Activated CD4-positive, alpha-beta T cell treated with anti-CD3 and anti-CD28 coated beads, Interleukin-2, amount 10 ng/mL, durations not matched to agents 7 days and 5 days (primary cell): ENCODE measurements around the gene NRAS. TPM values are rescaled to one million over a fixed set of nuclear protein-coding genes. Genes with fewer than 3 reads are reported as not detected.

Experiments used
- CTCF ChIA-PET: fragments of 350-600 bp; sonication (Branson Sonifier 250); formaldehyde crosslinking; loops from one replicate; lab custom pipeline; 2021; ENCODE audit warnings: antibody characterized with exemption; lab: Charles Lee
- POLR2A ChIA-PET: fragments of 350-600 bp; sonication (Branson Sonifier 250); formaldehyde crosslinking; loops from one replicate; lab custom pipeline; 2021; ENCODE audit warnings: antibody characterized with exemption; lab: Charles Lee
- DNase-seq: peaks from one replicate; pipeline ENCODE4 v3.0.0-alpha.2; 2020
- H3K27ac Mint-ChIP-seq: one replicate; pipeline ENCODE4 v1.8.0; 2021; ENCODE audit warnings: mild to moderate bottlenecking, moderate library complexity, mixed read lengths
- H3K27me3 Mint-ChIP-seq: one replicate; pipeline ENCODE4 v1.8.0; 2021; ENCODE audit warnings: mixed read lengths
- H3K36me3 Mint-ChIP-seq: one replicate; pipeline ENCODE4 v1.8.0; 2021; ENCODE audit warnings: low read depth, mixed read lengths
- H3K4me1 Mint-ChIP-seq: one replicate; pipeline ENCODE4 v1.8.0; 2021; ENCODE audit warnings: mixed read lengths
- H3K4me3 Mint-ChIP-seq: one replicate; pipeline ENCODE4 v1.8.0; 2021; ENCODE audit warnings: mild to moderate bottlenecking, moderate library complexity, mixed read lengths
- H3K9me3 Mint-ChIP-seq: one replicate; pipeline ENCODE4 v1.8.0; 2021; ENCODE audit warnings: mixed read lengths
- total RNA-seq, 2 experiments: library from RNA; stranded (reverse); gene quantifications; one replicate each; pipeline ENCODE4 v1.2.3, GENCODE V29; 2021

The NRAS gene
- total RNA-seq, 2 experiments from 2014 or later, result 45.4 to 52.4 TPM

GRCh38 chr1:114668784-114669561 lies 47.6 kb downstream of the NRAS start:
- CTCF ChIA-PET, result interaction anchor here (1.3 kb wide), 2 partner anchors 39 to 322 kb away, joined by 4 read pairs; no protein-coding TSS in a partner anchor
- peak overlapping the region; percentile 94 for H3K4me3 Mint-ChIP-seq
- H3K27ac Mint-ChIP-seq, result peak overlapping the region; percentile 27
- H3K36me3 Mint-ChIP-seq, result no peaks in the 10 kb centered on the region
- H3K9me3 Mint-ChIP-seq, result no peaks in the 10 kb centered on the region
- no peak for DNase-seq
- POLR2A ChIA-PET, result interaction anchor here (0.7 kb wide), 1 partner anchor 200 kb away, joined by 3 read pairs; no protein-coding TSS in a partner anchor
- peaks cover 11% of the 10 kb centered on the region for H3K4me1 Mint-ChIP-seq
- H3K27me3 Mint-ChIP-seq, result peaks cover 23% of the 10 kb centered on the region

- Mint-ChIP-seq H3K9me3 (no peaks in the 10 kb centered on the region), H3K4me3 (no peak overlapping the region), H3K27ac (no peak overlapping the region), H3K27me3 (peaks cover 22% of the 10 kb centered on the region), H3K36me3 (no peaks in the 10 kb centered on the region), H3K4me1 (peaks cover 11% of the 10 kb centered on the region)
- ChIA-PET POLR2A (no interaction called here), CTCF (interaction anchor here (0.6 to 1.3 kb wide), 2 partner anchors 90 to 94 kb away, joined by 3 to 4 read pairs; no protein-coding TSS in a partner anchor)
- no peak for DNase-seq
Measured at GRCh38 chr1:114668373-114668772, 48.2 kb downstream of the NRAS start.

- no peak overlapping the region for H3K27ac Mint-ChIP-seq
- POLR2A ChIA-PET, result no interaction called here
Measured at GRCh38 chr1:114666954-114667353, 49.6 kb downstream of the NRAS start.

GRCh38 chr1:114660238-114660637 lies 56.3 kb downstream of the NRAS start:
- Mint-ChIP-seq H3K9me3 (no peaks in the 10 kb centered on the region), H3K27ac (no peak overlapping the region), H3K36me3 (no peaks in the 10 kb centered on the region), H3K4me1 (no peaks in the 10 kb centered on the region), H3K4me3 (no peak overlapping the region), H3K27me3 (peaks cover 19% of the 10 kb centered on the region)
- CTCF ChIA-PET, result no interaction called here
- no peak for DNase-seq
- POLR2A ChIA-PET, result no interaction called here

More at GRCh38 chr1:114666954-114667353, 49.6 kb downstream of the NRAS start:
- Mint-ChIP-seq H3K36me3 (no peaks in the 10 kb centered on the region), H3K4me3 (no peak overlapping the region), H3K27me3 (peaks cover 19% of the 10 kb centered on the region), H3K4me1 (peaks cover 11% of the 10 kb centered on the region), H3K9me3 (no peaks in the 10 kb centered on the region)
- no peak for DNase-seq
- CTCF ChIA-PET, result interaction anchor here (1.3 kb wide), 1 partner anchor 88 kb away, joined by 4 read pairs; no protein-coding TSS in a partner anchor

Other genes with a start within 250 kb of the NRAS start
- gene TRIM33, start 205.6 kb downstream of the NRAS start, total RNA-seq, result 10 to 100 TPM; 42.7 to 48.1 TPM
- gene BCAS2, start 135.2 kb downstream of the NRAS start, total RNA-seq, result 10 to 100 TPM; 39.7 to 48.7 TPM
- gene DENND2C, start 46.7 kb downstream of the NRAS start, total RNA-seq, result under 1 TPM; 0.12 to 0.15 TPM
- not detected for gene AMPD1, start 21.2 kb downstream of the NRAS start, total RNA-seq
- gene CSDE1, start 41.2 kb upstream of the NRAS start, total RNA-seq, result 100 to 1,000 TPM; 381 to 439 TPM
- gene SIKE1, start 63.9 kb upstream of the NRAS start, total RNA-seq, result 10 to 100 TPM; 59.4 to 65.0 TPM
- gene SYCP1, start 138.1 kb upstream of the NRAS start, total RNA-seq, result not detected